Measurements from ENCODE around the gene C20orf96.

Gene C20orf96

GRCh38 chr20:311609-312008, 21.1 kb upstream of the C20orf96 start:
- DNase-seq: no peak

- no peak for DNase-seq
These were observed 20.1 kb upstream of the C20orf96 start for GRCh38 chr20:310645-311044.

- peak; percentile 99 for DNase-seq
These were observed 19.5 kb upstream of the C20orf96 start for GRCh38 chr20:309841-310644.

- DNase-seq: peak; percentile 63
These were observed 18.8 kb upstream of the C20orf96 start for GRCh38 chr20:309306-309840.

- no peak for DNase-seq
These were observed 18.0 kb upstream of the C20orf96 start for GRCh38 chr20:308427-309038.

GRCh38 chr20:305745-306144, 15.2 kb upstream of the C20orf96 start:
- no peak for DNase-seq

- no peak for DNase-seq
These were observed 11.6 kb upstream of the C20orf96 start for GRCh38 chr20:301886-302848.

GRCh38 chr20:300345-300990, 9.9 kb upstream of the C20orf96 start:
- no peak for DNase-seq

GRCh38 chr20:298776-299391, 8.3 kb upstream of the C20orf96 start:
- DNase-seq: no peak

GRCh38 chr20:297925-298775, 7.6 kb upstream of the C20orf96 start:
- DNase-seq: peak; percentile 49

- DNase-seq: peak; percentile 82
These were observed 6.8 kb upstream of the C20orf96 start, which contains the start of gene ZCCHC3 for GRCh38 chr20:297098-297924. TSS of gene ZCCHC3 (plus strand) at chr20:297570. CDS start at chr20:297587, 17 bp downstream.

- no peak for DNase-seq
These were observed 5.3 kb upstream of the C20orf96 start for GRCh38 chr20:295804-296203.

GRCh38 chr20:294602-295001, 4.1 kb upstream of the C20orf96 start:
- DNase-seq: no peak

GRCh38 chr20:289693-290083, 862 bp downstream of the C20orf96 start:
- no peak for DNase-seq

- no peak for DNase-seq
These were observed 1.4 kb downstream of the C20orf96 start for GRCh38 chr20:288956-289692.

GRCh38 chr20:286508-286907, 4.0 kb downstream of the C20orf96 start:
- no peak for DNase-seq

GRCh38 chr20:284172-284571, 6.4 kb downstream of the C20orf96 start:
- no peak for DNase-seq

GRCh38 chr20:278607-279571, 11.7 kb downstream of the C20orf96 start:
- DNase-seq: no peak

Measured in midbrain (tissue), 1 donor.